Suprapubic skin (tissue), 4 donors: ENCODE measurements around the gene PPP1R1C. TPM values are rescaled to one million over a fixed set of nuclear protein-coding genes. Genes with fewer than 3 reads are reported as not detected.

ENCODE experiments used
- DNase-seq, 2 donors: peaks; one replicate each; pipeline ENCODE4 v3.0.0-alpha.2; 2019; ENCODE audit warnings: low spot score in 2 of 2
- H3K27ac ChIP-seq: fragments of 200-600 bp; sonication (generic); one replicate; pipeline ENCODE4 v1.5.1; 2019
- H3K27me3 ChIP-seq: fragments of 200-600 bp; sonication (generic); one replicate; pipeline ENCODE4 v1.5.1; 2019
- H3K36me3 ChIP-seq: fragments of 200-600 bp; sonication (generic); one replicate; pipeline ENCODE4 v1.5.1; 2019
- H3K4me1 ChIP-seq: fragments of 200-600 bp; sonication (generic); one replicate; pipeline ENCODE4 v1.5.1; 2019
- H3K4me3 ChIP-seq: fragments of 200-600 bp; sonication (generic); one replicate; pipeline ENCODE4 v1.5.1; 2019; ENCODE audit warnings: mild to moderate bottlenecking
- H3K9me3 ChIP-seq: fragments of 200-600 bp; sonication (generic); one replicate; pipeline ENCODE4 v1.5.1; 2019
- CTCF ChIP-seq, 2 donors: fragments of 200-600 bp in 1 of 2; fragments of 450-650 bp in 1 of 2; sonication (generic) in 1 of 2; IDR thresholded peaks; one replicate each; pipeline ENCODE4 v1.5.1; 2016 to 2019; ENCODE audit warnings: antibody characterized with exemption in 2 of 2, mild to moderate bottlenecking in 1 of 2, moderate library complexity in 1 of 2
- EP300 ChIP-seq: sonication (generic); formaldehyde crosslinking; IDR thresholded peaks from one replicate; pipeline ENCODE4 v1.6.1; 2017; ENCODE audit warnings: antibody characterized with exemption
- POLR2A ChIP-seq, 2 donors: fragments of 450-650 bp; IDR thresholded peaks; one replicate each; pipeline ENCODE4 v1.6.1; 2017; ENCODE audit warnings: antibody characterized with exemption in 2 of 2, mild to moderate bottlenecking in 2 of 2, moderate library complexity in 2 of 2
- POLR2AphosphoS5 ChIP-seq, 3 donors: sonication (generic); formaldehyde crosslinking; IDR thresholded peaks; one replicate each; pipeline ENCODE4 v1.6.1; 2017; ENCODE audit warnings: antibody characterized with exemption in 3 of 3
- WGBS: methylation state at CpG from one replicate; pipeline ENCODE4 v1.1.5; 2018; 5-methylcytosine and 5-hydroxymethylcytosine counted together
- total RNA-seq, 4 donors: library from RNA; depleted of rRNA; stranded (reverse); fragments of >200 nt; gene quantifications; one replicate each; pipeline ENCODE4 v1.1.0, GENCODE V29; 2016

Gene PPP1R1C
- total RNA-seq, 4 donors from 2014 or later: 2.0 to 5.8 TPM; not detected in 2

GRCh38 chr2:182004945-182005520 lies 19.4 kb downstream of the PPP1R1C start:
- TF ChIP-seq CTCF (IDR thresholded peaks at IDR 0.05): no peak
- TF ChIP-seq POLR2AphosphoS5 (IDR thresholded peaks at IDR 0.05): no peak
- TF ChIP-seq POLR2A (IDR thresholded peaks at IDR 0.05): no peak
- no peak for TF ChIP-seq EP300
- Histone ChIP-seq H3K27me3 (no peaks in the 10 kb centered on the region), H3K9me3 (no peaks in the 10 kb centered on the region), H3K36me3 (no peaks in the 10 kb centered on the region), H3K4me3 (no peak overlapping the region), H3K27ac (no peak overlapping the region), H3K4me1 (peaks cover 2% of the 10 kb centered on the region)
- DNase-seq: no peak
- 54% methylated on average over 2 of the region's 2 CpGs for WGBS

DNA sequence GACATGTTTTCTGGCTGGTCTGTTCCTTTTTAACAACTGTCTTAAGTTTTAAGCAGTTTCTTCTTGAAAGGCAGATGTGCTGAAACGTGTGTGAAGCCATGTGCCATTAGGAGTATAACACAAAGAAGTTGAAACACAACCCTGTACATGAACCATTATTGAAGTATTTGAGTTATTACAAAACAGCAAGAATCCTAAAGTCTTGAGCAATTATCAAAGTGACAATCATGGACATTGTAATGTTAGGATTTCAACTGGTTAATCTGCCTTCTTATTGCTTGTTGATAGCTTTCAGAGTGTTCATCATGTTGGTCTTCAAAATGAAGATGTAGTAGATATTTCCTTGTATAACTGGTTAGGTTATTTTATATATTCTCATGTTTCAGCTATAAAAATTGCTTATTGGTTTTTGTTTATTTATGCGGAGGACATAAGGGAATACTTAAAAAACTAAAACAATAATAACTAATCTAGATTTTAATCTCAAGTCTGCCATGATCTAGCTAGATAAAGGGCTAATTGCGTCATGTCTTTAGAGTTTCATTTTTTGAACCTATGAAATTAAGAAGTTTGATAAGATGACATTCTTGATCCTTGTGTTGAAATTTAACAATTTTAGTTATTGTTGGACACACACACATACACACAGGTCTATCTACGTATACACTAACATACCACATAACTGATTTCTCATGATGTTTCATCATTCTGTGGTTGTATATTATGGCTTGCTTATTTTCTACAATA lies 21.1 kb downstream of the PPP1R1C start:
- no peak for DNase-seq
- Histone ChIP-seq H3K27ac (no peak overlapping the region), H3K36me3 (no peaks in the 10 kb centered on the region), H3K4me3 (no peak overlapping the region), H3K27me3 (no peaks in the 10 kb centered on the region), H3K4me1 (peaks cover 2% of the 10 kb centered on the region), H3K9me3 (peaks cover 3% of the 10 kb centered on the region)
- WGBS: 81% methylated on average over 4 of the region's 4 CpGs
- TF ChIP-seq POLR2A (IDR thresholded peaks at IDR 0.05) (no peak), POLR2AphosphoS5 (IDR thresholded peaks at IDR 0.05) (no peak), EP300 (no peak), CTCF (IDR thresholded peaks at IDR 0.05) (no peak)

DNA sequence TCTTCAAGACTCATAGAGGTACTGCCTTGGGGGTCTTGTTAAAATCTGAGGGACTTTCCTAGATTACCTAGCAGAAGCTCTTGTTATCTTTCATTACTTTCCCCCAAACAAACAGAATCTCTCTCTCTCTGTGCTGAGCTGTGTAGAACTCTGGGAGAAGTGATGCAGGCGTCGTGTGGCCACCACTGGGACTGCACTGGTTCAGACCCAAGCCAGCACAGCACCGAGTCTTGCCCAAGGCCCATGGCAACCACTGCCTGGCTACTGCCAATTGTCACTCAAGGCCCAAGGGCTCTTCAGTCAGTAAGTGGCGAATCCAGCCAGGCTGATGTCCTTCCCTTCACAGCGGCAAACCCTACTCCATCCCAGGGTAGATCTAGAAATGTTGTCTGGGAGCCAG lies 28.6 kb downstream of the PPP1R1C start:
- Histone ChIP-seq H3K36me3 (no peaks in the 10 kb centered on the region), H3K4me3 (no peak overlapping the region), H3K9me3 (peaks cover 14% of the 10 kb centered on the region), H3K27ac (no peak overlapping the region), H3K27me3 (no peaks in the 10 kb centered on the region), H3K4me1 (no peaks in the 10 kb centered on the region)
- WGBS: 92% methylated on average over 4 of the region's 5 CpGs
- DNase-seq: no peak
- no peak for TF ChIP-seq POLR2AphosphoS5 (IDR thresholded peaks at IDR 0.05)
- no peak for TF ChIP-seq EP300
- no peak for TF ChIP-seq POLR2A (IDR thresholded peaks at IDR 0.05)
- TF ChIP-seq CTCF (IDR thresholded peaks at IDR 0.05): no peak

DNA sequence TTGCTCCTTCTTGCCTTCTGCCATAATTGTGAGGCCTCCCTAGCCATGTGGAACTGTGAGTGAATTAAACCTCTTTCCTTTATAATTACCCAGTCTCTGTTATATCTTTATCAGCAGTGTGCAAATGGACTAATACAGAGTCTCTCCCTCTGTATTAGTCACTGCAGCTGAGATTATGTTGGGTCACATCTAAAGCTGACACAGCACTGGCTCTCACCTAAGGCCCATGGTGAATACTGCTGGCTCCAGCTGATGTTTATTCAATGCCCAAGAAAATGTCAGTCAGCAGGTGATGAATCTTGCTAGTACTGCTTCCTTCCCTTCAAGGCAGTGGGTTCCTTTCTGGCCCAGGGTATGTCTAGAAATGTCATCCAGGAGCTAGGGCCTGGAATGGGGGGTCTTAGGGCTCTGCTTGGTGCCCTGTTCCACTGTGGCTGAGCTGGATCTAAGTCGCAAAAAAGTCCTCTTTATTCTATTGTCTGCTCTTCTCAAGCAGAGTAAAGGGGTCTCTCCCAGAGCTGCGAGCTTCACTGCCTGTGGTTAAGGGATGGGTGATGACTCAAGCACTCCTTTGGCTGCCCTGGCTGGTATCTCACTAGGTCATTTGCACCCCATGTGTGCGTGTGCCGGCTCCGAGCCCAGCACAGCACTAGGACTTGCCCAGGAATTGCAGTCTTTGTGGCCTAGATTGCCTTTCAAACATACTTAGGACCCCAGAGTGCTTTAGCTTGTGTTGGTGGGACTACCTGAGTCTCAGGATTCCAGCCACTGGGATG lies 29.9 kb downstream of the PPP1R1C start:
- Histone ChIP-seq H3K4me3 (no peak overlapping the region), H3K27ac (no peak overlapping the region), H3K4me1 (no peaks in the 10 kb centered on the region), H3K9me3 (peaks cover 14% of the 10 kb centered on the region), H3K27me3 (no peaks in the 10 kb centered on the region), H3K36me3 (no peaks in the 10 kb centered on the region)
- no peak for DNase-seq
- TF ChIP-seq CTCF (IDR thresholded peaks at IDR 0.05): no peak
- no peak for TF ChIP-seq POLR2AphosphoS5 (IDR thresholded peaks at IDR 0.05)
- no peak for TF ChIP-seq EP300
- no peak for TF ChIP-seq POLR2A (IDR thresholded peaks at IDR 0.05)
- WGBS: 95% methylated on average over 5 of the region's 5 CpGs

DNA sequence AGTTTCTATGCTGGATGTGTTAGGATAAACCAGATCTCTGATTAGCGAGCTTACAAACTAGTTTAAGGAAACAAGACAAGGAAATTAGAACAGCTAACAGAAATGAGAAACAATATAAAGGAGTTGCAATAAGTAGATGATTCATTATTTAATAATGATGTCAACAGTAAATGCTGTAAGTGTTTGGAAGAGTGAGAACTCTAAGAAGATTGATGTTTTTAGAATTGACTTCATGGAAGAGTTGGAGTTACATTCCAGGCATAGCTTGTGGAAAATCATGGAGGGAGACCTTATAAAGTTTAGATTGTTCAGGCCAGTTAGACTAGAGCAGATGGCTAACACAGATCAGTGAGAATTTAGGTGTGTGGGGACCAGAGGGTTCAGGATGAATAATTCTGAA lies 32.6 kb downstream of the PPP1R1C start:
- no peaks in the 10 kb centered on the region for H3K27me3 ChIP-seq
- H3K27ac ChIP-seq: no peak overlapping the region
- no peak for DNase-seq
- peaks cover 15% of the 10 kb centered on the region for H3K9me3 ChIP-seq
- no peak overlapping the region for H3K4me3 ChIP-seq
- no peak for TF ChIP-seq CTCF (IDR thresholded peaks at IDR 0.05)
- no peak for TF ChIP-seq POLR2AphosphoS5 (IDR thresholded peaks at IDR 0.05)
- no peak for TF ChIP-seq EP300
- TF ChIP-seq POLR2A (IDR thresholded peaks at IDR 0.05): no peak
- no peaks in the 10 kb centered on the region for H3K36me3 ChIP-seq
- no peaks in the 10 kb centered on the region for H3K4me1 ChIP-seq
- WGBS: 82% methylated on average over 1 of the region's 1 CpG
